HG03159 (cell line): ENCODE data around the gene CPNE5.

Experiments
- ATAC-seq: cut with Tn5 transposase; IDR thresholded peaks from one replicate; pipeline ENCODE4 v1.9.1; 2021; ENCODE audit warnings: mild to moderate bottlenecking, moderate library complexity; ENCODE audit not compliant: unreplicated experiment

The CPNE5 gene

DNA sequence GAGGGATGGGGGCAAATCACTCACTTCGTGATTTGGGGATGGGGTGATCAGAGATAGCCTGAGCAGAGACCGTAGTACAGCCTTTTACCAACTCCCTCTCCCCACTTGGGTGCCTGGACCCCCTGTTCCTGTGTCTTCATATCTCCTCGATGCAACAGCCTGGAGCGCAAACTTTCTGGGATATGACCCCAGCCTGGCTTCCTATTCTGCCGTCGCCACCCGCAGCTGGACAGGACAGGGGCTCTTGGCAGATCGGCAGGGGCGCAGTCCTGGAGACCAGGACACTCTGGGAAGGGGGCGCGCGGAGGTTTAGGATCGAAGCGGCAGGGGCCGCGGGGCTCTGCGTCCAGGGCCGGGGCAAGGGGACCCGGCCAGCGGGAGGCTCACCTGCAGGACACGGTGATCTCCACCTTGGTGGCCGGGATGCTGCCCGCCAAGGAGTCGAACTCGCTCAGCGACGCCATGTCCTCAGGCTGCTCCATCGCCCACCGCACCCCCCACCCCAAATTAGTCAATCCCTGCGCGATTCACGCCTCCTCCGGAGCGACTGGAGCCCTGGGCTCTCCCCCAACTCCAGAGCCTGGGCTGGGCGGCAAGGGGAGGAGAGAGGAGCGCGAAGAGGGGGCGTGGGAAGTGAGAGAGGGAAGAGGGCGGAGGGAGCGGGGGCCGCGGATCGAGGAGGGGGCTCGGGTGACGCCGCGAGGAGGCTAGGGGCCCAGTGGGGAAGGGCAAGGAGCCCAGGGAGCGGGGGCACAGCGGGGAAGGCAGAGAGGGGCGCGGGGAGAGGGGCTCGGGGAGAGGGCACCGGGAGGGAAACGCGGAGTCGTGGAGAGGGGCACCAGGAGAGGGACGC is at the start of gene CPNE5:
TSS of gene CPNE5 (minus strand) at position 549 of the 853 bp plus-strand sequence. CDS start at position 482, 67 bp downstream.
- no peak for ATAC-seq

DNA sequence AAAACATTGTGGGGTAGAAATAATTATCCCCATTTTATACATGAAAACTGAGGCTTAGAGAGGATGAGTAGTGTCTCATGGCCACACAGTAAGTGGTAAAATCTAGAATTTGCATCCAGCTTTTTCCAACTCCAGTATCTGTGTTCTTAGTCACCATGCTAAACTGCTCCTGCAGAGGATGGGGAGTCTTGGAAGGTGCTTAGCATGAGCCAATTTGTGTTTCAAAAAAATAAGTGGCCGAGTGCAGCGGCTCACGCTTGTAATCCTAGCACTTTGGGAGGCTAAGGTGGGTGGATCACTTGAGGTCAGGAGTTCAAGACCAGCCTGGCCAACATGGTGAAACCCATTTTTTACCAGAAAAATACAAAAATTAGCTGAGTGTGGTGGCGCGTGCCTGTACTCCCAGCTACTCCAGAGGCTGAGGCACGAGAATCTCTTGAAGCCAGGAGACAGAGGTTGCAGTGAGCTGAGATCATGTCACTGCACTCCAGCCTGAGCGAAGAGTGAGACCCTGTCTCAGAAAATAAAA is 48.9 kb upstream of the CPNE5 start:
- ATAC-seq, result no peak

DNA sequence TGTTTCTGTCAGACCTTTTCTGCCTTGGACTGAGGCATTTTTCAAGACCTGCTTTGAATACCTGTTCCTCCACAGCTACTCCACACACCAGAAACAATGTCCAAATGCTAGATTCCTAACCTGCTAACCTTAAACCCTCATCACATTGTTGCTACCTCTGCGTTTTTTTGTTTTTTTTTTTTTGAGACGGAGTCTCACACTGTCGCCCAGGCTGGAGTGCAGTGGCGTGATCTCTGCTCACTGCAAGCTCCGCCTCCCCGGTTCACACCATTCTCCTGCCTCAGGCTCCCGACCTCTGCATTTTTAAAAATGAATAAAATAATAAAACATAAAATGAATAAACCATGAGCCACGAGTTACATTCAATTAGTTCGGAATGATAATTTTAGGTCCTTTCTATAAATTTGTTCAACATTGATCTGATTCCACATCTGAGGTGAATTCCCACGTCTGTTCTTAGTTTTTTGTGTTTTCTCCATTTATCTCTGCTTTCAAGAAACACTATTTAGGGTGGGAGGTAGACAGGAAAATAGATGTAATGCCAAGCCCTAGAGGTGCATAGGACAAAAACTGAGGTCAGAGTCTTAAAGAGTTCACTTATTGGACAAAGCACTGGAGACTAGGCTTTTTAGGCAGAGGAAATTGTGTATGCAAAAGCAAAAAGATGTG is 47.8 kb upstream of the CPNE5 start:
- no peak for ATAC-seq

GRCh38 chr6:36885461-36886401 is 46.5 kb upstream of the CPNE5 start, which contains the start of gene C6orf89:
Gene C6orf89 (plus strand): TSS chr6:36885952. CDS start chr6:36899445, 13,493 bp downstream.
- peak; percentile 98 for ATAC-seq

DNA sequence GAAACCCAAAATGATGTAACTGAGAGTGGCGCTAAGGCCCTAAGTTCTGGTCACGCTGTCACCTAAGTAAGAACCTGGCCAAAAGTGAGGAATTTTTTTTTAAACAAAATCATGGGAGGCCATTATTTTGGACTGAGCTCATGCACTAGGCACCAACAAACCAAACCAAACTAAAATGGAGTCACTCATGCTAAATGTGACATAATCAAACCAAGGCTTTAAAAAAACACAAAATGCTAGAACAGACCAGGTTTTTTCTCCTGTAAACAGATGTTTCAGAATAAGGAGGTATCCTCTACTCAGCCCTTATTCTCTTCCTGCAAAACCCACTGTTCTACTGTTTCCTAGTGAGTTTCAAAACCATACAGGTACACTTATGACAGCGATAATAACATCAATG is 45.4 kb upstream of the CPNE5 start:
- no peak for ATAC-seq

DNA sequence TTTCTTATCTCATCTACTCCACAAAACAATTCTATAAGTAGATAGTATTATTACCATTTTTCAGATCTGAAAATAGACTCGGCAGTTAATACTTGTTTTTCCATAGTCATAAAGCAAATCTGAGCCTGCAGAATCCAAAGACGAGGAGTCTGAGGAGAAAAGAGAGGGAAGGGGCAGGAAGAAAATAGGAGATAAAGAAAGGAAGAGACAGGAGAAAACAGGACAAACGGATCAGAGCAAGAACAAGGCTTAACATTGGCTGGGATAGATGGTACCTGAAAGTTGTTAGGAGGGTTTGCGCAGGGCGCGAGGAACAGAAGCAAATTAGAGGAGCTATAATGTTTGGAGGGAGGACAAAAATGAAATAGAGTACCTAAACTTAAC is 36.0 kb upstream of the CPNE5 start:
- ATAC-seq, result no peak

GRCh38 chr6:36874443-36875249 is 35.4 kb upstream of the CPNE5 start, which contains the start of gene PPIL1:
Gene PPIL1 (minus strand): TSS chr6:36874803. CDS start chr6:36874772, 31 bp downstream.
- peak; percentile 85 for ATAC-seq

DNA sequence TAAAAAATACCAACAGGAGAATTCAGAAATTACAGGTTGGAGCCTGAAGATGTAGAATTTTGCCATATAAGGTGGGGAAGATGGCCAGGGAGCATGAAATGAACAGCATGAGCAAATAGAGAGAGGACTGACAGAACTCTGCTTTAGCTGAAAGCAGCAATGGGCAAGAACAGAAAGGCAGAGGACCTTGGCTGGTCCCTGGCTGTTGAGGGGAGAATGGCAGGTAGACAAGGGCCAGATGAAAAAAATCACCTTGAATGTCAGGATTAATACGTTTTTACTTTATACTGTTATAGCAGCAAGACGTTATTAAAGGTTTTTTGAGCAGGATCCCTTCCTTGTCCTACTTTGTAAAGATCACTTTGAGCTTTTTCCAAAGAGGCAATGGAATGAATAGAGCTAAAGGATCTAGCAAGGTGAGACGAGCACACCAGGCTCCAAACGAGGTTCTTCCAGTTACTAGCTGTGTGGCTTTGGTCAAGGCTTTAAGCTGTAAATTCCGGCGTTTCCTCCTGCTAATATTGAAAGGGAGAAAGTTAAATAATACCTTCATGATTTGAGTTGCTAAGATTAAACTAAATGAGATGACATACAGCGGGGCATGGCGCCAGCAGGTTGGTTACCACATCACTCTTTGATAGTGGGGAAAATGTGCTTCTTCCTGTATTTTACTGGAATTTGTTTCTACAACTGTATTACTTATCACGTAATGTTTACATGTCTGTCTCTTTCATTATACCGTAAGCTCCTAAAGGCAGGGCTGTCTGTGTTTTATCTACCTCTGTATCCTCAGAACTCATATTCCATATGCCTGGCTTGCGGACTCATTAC is 34.6 kb upstream of the CPNE5 start:
- no peak for ATAC-seq

GRCh38 chr6:36873115-36873514 is 33.9 kb upstream of the CPNE5 start:
- no peak for ATAC-seq

- no peak for ATAC-seq
These were observed 32.4 kb upstream of the CPNE5 start for GRCh38 chr6:36871686-36872085.

- ATAC-seq, result no peak
These were observed 28.4 kb upstream of the CPNE5 start for GRCh38 chr6:36867471-36868224.

- no peak for ATAC-seq
These were observed 26.6 kb upstream of the CPNE5 start for GRCh38 chr6:36865835-36866234.

DNA sequence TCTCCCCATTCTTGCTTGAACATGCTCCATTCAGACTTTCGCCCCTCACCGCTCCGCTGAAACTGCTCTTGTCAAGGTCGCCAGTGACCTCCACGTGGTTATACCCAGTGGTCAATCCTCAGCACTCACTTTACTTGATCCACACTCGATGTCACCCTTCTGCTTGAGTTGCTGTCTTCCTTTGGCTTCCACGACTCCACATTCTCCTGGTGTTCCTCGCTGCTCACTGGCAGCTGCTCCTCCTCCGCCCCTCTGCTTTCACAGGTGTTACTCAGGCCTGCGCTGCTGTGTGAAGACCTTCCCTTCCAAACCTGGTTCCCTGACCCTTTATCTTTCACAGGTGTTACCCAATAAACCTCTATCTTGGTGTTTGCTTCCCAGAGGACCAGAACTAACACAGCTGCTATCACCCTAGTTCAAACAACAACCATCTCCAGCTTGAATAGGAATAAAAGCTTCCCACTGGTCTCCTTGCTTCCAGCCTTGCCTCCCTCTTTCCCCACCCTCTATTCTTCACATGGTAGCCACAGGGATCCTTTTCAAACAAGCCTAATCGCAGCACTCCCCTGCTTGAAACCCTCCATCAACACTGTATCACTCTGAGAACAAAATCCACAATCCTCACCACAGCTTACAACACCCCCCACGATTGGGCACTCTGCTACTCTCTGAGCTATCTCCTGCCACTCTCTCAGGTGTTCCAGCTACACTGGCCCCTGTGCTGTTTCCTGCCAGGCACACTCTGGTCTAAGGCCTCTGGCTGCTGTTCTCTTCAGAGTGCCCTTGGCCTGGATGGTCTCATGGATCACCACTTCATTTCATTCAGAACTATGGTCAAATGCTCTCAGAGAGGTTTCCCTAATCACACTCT is 24.7 kb upstream of the CPNE5 start:
- ATAC-seq, result no peak

DNA sequence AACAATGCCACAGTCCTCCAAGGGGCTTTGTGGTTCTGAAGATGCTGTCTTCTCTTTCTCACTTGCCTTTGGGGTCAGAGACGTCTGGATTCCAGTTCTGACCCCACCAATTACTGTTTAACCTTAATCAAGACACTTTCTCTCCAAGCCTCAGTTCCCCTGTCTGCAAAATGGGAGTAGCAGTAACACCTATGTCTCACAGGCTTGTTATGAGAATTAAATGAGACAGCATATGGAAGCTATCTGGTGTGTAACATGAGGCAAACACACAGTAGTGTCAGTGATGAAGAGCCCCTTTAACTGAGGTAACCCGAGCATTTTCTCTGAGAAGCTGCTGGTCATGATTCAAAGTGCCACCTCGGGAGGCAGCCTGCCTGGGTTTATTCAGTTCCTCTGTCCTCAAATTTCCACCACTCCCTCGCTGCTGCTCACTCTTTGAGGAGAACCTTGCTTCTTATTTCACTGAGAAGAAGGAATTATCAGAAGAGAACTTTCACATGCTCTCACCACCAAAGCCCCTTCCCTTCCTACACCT is 23.7 kb upstream of the CPNE5 start:
- ATAC-seq, result no peak

DNA sequence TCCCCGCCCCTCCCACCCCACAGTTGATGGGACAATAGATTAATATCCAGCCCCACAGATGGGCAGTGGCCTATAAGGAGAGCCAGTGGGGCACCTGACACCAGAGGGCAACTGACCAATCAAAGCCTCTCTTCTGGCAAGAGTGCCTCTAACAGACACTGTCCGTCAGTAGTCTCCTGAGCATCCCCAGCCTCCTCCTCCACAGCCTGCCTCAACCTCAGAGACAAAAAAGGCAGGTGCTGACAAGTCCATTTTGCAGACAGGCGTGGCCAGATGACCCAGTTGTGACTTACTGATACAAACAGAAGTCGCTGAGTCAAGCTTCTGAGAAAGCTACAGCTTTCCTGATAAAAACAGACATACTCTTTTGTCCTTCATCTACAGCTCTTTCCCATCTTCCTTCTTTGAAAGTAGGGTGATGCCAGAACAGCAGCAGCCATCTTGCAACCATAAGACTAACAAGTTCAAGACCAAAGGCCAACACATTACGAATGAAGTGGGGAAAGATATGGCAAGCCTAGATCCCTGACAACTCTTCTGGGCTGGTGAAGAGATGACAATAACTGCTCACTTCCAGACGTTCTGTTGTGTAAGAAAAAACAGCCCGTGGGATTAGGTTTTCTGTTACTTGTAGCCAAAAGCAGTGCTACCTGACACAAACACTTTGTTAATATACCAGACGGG is 23.1 kb upstream of the CPNE5 start:
- ATAC-seq, result no peak

GRCh38 chr6:36860126-36860525 is 20.9 kb upstream of the CPNE5 start:
- no peak for ATAC-seq
